GM12874 (cell line): ENCODE results near the gene STX8.

Source experiments
- TF ChIP-seq, protein P1 (sequence below): IDR thresholded peaks from 2 replicates; pipeline ENCODE4 v1.5.1; 2011; ENCODE audit warnings: low read depth, mild to moderate bottlenecking, control low read depth, low read length, moderate library complexity; ENCODE audit not compliant: insufficient read depth

The STX8 gene

GRCh38 chr17:9224485-9224884, 351.1 kb downstream of the STX8 start:
- TF ChIP-seq, protein P1, sequence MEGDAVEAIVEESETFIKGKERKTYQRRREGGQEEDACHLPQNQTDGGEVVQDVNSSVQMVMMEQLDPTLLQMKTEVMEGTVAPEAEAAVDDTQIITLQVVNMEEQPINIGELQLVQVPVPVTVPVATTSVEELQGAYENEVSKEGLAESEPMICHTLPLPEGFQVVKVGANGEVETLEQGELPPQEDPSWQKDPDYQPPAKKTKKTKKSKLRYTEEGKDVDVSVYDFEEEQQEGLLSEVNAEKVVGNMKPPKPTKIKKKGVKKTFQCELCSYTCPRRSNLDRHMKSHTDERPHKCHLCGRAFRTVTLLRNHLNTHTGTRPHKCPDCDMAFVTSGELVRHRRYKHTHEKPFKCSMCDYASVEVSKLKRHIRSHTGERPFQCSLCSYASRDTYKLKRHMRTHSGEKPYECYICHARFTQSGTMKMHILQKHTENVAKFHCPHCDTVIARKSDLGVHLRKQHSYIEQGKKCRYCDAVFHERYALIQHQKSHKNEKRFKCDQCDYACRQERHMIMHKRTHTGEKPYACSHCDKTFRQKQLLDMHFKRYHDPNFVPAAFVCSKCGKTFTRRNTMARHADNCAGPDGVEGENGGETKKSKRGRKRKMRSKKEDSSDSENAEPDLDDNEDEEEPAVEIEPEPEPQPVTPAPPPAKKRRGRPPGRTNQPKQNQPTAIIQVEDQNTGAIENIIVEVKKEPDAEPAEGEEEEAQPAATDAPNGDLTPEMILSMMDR = no peak

- TF ChIP-seq, protein P1 = no peak
Observed at GRCh38 chr17:9223531-9223930, 352.1 kb downstream of the STX8 start.

DNA sequence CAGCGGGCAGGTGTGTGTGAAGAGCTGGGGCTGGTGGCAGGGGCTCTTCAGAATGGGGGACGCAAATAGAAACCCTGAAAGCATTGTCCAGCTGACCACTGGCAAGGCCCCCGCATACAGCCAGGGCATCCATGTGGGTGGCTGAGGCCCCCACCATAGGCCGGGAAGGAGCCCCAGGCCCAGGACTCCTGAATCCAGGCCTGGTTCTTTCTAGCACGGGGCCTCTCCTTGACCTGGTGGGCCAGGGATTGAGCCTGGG, 353.8 kb downstream of the STX8 start:
- TF ChIP-seq, protein P1 = no peak

DNA sequence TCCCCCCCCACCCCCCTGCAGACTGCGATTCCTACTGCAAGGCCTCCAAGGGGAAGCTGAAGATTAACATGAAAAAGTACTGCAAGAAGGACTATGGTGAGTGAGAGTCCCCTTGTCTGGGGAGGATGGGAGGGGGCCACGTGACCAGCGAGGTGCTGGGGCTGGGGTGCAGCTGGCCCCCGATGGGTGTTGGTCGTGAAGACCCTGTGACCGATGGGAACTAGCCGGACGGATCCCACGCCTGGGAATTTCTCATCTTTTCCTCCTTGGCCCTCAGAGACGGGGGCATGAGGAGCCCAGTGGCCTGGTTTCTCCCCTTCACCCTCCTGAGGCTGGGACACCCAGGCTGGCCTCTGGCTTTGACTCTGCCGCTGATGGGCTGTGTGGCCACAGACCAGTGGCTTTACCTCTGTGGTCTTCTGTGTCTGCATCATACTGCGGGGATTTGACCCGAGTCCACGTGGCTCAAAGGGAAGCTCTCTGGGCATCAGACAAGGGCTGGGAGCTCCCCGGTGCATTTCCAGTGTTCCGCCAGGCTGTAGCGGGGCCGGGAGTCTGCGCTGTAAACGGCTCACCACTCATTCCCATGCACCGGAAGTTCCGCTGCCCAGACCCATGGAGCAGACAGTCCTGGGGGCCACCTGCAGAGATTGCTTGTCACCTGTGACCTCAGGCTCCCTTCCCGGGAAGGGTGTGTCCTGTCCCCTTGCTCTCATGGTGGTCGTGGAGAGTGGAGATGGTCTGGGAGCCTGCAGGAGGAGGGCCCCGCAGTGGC, 354.3 kb downstream of the STX8 start:
- TF ChIP-seq, protein P1 = no peak

DNA sequence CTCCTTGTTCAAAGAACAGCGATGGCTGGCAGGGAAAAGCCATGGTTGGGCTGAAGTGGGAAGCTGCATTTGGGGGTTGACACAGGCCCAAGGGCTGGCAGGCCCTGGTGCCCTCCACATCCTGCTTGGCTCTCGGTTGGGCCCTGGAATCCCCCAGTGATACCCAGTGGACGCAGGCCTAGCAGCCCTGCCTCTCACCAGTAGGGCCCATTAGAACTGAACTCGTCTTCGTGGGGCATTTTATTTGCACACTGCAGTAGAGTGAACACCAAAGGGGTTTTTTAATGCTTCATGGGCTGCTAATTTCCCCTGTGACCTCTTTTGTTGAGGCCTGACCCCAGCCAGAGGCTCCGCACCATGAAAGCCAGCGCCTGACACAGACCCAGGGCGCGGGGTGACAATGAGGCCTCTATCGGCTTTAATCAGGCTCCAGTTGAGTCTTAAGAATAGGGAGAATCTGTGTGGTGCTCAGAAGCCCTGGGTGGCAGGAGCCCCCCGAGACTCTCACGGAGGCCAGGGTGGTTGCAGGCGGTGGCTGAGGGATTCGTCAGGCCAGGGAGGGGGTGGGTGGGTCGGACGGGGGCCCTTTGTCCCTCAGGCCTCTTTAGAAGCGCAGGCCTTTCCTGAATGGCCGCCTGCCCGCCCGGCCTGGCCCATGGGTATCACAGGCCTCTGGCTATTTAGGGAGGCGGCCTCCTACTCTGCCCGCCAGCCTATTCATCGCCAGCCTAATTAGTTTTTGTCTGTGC, 355.0 kb downstream of the STX8 start:
- TF ChIP-seq, protein P1 = no peak

- TF ChIP-seq, protein P1 = no peak
Observed at GRCh38 chr17:9219631-9220397, 355.8 kb downstream of the STX8 start.

DNA sequence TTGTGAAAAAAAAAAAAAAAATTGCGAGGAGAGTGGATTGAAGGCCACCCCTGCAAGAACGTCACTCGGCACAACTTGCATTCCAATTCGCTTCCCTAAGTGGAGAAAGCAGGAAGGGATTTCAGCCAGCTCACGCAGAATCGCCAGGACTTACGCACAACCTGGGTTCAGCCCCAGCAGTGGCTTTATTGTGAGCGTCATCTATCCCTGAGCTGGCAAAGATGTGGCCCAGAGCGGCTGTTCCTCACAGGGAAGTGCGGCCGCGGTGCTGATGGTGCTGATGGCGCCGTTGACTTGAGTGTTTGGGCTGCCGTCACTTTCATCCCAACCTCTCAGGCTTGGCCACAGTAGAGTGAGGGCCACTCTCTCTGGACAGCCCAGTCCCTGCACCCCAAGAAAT, 356.7 kb downstream of the STX8 start:
- TF ChIP-seq, protein P1 = no peak
